RWPE1 (cell line): ENCODE results near the gene CDCA3.
"Not testable (repeated sequence)": the region's sequence is repeated elsewhere in the genome, so short reads cannot be mapped to it uniquely, and the experiment has no call there.

Experiments used
- CTCF ChIA-PET: fragments of 350-600 bp; sonication (Branson Sonifier 250); formaldehyde crosslinking; extraction: SDS; loops from one replicate; lab custom pipeline; 2021; lab: Yijun Ruan, JAX
- POLR2A ChIA-PET: fragments of 400-600 bp; formaldehyde crosslinking; extraction: SDS; loops from one replicate; lab custom pipeline; 2020; ENCODE audit warnings: antibody characterized with exemption; ENCODE audit not compliant: low non-redundant PET; lab: Yijun Ruan, JAX
- DNase-seq: peaks from one replicate; pipeline ENCODE4 v3.0.0; 2012; ENCODE audit warnings: low spot score
- H3K27ac ChIP-seq: fragments of 450-650 bp; 2 replicates; pipeline ENCODE4 v1.5.1; 2017
- TF ChIP-seq, protein P1 (sequence below): fragments of 450-650 bp; conservative IDR thresholded peaks from 2 replicates; pipeline ENCODE4 v1.5.1; 2017; ENCODE audit warnings: low read depth, mild to moderate bottlenecking

CDCA3 gene

DNA sequence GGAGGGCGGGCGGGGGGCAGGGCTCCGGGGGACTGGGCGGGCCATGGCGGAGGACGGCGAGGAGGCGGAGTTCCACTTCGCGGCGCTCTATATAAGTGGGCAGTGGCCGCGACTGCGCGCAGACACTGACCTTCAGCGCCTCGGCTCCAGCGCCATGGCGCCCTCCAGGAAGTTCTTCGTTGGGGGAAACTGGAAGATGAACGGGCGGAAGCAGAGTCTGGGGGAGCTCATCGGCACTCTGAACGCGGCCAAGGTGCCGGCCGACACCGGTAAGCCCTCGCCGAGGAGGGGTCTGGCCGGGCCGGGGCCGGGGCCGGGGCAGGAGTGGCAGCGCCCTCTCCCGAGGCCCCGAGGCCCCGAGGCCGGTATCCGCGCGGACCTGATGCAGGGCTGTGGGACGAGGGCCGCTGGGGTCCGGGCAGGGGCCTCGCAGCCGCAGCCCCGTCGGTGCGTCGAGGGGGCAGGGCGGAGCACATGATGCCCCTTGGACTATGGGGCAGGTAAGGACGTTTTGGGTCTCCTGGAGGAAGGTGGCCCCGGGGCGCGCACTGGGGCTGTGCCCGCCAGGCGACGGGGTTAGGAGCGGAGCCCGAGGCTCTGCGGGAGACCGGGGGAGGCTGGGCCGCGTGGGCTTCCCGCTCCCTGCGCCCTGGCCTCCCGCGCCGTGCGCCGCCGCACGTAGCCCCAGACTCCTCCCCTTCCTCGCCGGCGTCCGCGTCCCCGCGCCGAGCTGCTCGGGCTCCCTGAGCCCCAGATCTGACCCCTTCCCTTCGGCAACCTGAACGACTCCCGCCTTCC lies 16.5 kb upstream of the CDCA3 start, which contains the start of gene TPI1:
Gene TPI1 (plus strand): TSS at position 119 of the 798 bp plus-strand sequence. CDS start 36 bp downstream, at position 155.
- POLR2A ChIA-PET: interaction anchor here (2.3 kb wide), 1 partner anchor 15 kb away, joined by 13 read pairs; the partner anchor contains the start of gene USP5
- peak; percentile 84 for DNase-seq
- TF ChIP-seq, protein P1, sequence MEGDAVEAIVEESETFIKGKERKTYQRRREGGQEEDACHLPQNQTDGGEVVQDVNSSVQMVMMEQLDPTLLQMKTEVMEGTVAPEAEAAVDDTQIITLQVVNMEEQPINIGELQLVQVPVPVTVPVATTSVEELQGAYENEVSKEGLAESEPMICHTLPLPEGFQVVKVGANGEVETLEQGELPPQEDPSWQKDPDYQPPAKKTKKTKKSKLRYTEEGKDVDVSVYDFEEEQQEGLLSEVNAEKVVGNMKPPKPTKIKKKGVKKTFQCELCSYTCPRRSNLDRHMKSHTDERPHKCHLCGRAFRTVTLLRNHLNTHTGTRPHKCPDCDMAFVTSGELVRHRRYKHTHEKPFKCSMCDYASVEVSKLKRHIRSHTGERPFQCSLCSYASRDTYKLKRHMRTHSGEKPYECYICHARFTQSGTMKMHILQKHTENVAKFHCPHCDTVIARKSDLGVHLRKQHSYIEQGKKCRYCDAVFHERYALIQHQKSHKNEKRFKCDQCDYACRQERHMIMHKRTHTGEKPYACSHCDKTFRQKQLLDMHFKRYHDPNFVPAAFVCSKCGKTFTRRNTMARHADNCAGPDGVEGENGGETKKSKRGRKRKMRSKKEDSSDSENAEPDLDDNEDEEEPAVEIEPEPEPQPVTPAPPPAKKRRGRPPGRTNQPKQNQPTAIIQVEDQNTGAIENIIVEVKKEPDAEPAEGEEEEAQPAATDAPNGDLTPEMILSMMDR: no peak
- H3K27ac ChIP-seq: peak within 1 kb of the TSS; percentile 84
- CTCF ChIA-PET: interaction anchor here (0.6 kb wide), 1 partner anchor 75 kb away, joined by 3 read pairs; no protein-coding TSS in a partner anchor

GRCh38 chr12:6866920-6867412 lies 15.9 kb upstream of the CDCA3 start:
- H3K27ac ChIP-seq: peak overlapping the region; percentile 84
- POLR2A ChIA-PET: interaction anchor here (0.6 to 2.3 kb wide), 2 partner anchors 15 to 79 kb away, joined by 3 to 13 read pairs; partner anchors contain the start of gene USP5
- TF ChIP-seq, protein P1: no peak
- CTCF ChIA-PET: no interaction called here
- no peak for DNase-seq

DNA sequence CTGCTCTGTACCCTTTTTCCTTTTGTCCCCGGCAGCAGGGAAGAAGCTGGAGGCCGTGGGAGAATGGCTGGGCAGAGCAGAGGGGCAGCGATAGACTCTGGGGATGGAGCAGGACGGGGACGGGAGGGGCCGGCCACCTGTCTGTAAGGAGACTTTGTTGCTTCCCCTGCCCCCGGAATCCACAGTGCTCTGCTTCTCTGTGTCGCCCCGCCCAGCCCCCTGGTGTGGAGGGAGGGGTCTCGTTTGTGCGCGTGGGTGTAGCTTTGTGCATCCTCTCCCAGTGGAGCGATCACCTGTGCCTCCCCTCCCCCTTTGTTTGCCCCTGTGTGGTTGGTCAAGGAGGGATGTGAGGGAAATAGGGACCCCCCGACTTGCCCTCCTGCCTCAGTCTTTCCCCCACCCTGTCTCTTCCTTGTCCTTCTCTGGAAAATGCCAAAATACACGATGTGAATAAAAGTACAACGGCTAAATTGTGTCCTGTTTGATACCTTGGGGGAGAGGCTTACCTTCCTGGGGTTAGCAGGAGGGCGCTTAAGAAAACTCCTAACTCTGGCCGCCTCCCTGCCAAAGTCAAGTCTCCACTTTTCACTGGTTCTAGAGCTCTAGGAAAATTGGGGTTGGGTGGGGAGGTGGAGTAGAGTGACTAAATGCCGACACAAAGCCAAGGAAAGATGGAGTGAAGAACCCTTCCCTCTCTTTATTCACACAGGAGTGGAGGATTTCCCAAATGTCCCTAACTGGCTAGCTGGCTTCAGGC lies 15.3 kb upstream of the CDCA3 start:
- peak overlapping the region; percentile 84 for H3K27ac ChIP-seq
- DNase-seq: no peak
- POLR2A ChIA-PET: interaction anchor here (0.6 to 2.3 kb wide), 2 partner anchors 14 to 80 kb away, joined by 3 to 13 read pairs; partner anchors contain the start of gene USP5
- TF ChIP-seq, protein P1: no peak
- CTCF ChIA-PET: interaction anchor here (0.5 kb wide), 1 partner anchor 78 kb away, joined by 3 read pairs; no protein-coding TSS in a partner anchor

DNA sequence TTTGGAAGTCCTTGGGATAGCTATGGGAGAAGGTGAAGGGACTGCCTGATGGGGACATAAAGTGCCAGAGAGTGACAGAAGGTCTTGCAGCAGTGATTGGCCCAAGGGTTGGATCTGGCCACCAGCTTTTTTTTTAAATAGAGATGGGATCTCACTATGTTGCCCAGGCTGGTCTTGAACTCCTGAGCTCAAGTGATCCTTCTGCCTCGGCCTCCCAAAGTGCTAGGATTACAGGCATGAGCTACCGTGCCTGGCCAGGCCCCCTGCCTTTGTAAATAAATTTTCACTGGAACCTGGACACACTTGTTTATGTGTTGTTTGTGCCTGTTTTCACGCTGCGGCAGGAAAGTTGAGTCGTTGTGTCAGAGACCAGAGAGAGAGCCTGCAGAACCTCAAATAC lies 14.2 kb upstream of the CDCA3 start:
- H3K27ac ChIP-seq, DNase-seq: not testable (repeated sequence)
- CTCF ChIA-PET: interaction anchor here (0.7 kb wide), 1 partner anchor 183 kb away, joined by 4 read pairs; no protein-coding TSS in a partner anchor
- POLR2A ChIA-PET: interaction anchor here (1.1 kb wide), 1 partner anchor 13 kb away, joined by 7 read pairs; the partner anchor contains the start of gene USP5

DNA sequence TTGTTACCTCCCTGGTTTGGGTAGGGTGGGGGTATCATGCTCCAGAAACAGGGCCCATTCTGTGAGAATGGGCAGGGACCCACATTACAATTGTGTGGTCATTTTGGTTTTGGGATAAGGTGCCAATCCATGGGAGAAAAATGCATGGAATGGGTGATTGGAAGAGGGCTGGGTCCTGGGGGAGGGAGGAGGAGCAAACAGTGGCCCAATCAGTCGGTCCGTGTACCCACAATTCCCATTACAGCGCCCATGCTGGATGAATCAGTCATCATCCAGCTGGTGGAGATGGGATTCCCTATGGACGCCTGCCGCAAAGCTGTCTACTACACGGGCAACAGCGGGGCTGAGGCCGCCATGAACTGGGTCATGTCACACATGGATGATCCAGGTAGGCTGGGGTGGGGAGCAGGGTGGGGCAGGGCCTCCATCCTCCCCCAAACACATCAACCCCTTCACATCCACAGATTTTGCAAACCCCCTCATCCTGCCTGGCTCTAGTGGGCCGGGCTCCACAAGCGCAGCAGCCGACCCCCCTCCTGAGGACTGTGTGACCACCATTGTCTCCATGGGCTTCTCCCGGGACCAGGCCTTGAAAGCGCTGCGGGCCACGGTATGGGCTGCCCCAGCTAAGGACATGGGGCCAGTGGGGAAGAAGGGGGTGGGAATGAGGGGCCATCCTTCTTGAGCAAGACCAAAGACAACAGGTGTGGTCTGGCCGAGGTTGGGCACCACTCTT lies 12.7 kb upstream of the CDCA3 start:
- H3K27ac ChIP-seq: no peak overlapping the region
- TF ChIP-seq, protein P1: no peak
- no peak for DNase-seq
- ChIA-PET POLR2A (no interaction called here), CTCF (interaction anchor here (1.4 kb wide), 1 partner anchor 9 kb away, joined by 3 read pairs; no protein-coding TSS in a partner anchor)

DNA sequence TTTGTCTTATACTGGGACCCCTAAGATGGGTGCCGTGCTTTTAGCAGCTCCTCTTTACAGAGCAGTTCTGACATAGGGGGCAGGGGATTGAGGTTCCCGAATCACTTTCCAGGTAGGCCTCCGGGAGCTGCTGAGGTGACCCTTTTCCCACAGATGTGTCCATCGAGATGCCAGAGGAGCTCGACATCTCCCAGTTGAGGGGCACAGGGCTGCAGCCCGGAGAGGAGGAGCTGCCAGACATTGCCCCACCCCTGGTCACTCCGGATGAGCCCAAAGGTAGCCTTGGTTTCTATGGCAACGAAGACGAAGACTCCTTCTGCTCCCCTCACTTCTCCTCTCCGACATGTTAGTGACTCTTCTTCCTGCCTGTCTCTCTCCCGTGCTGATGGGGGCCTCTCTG lies 11.9 kb upstream of the CDCA3 start:
- ChIA-PET CTCF (interaction anchor here (1.4 kb wide), 1 partner anchor 9 kb away, joined by 3 read pairs; no protein-coding TSS in a partner anchor), POLR2A (no interaction called here)
- DNase-seq: no peak
- TF ChIP-seq, protein P1: no peak
- no peak overlapping the region for H3K27ac ChIP-seq
